ENCODE measurements around the gene ATP1A1. TPM values are rescaled to one million over a fixed set of nuclear protein-coding genes. Genes with fewer than 3 reads are reported as not detected.

Gene ATP1A1
- total and polyA plus RNA-seq, 9 of the 15 experiments (the other 6 are each of a cell fraction or from before 2014, with no cell fraction given) = 99.3 to 513 (median 234) TPM

DNA sequence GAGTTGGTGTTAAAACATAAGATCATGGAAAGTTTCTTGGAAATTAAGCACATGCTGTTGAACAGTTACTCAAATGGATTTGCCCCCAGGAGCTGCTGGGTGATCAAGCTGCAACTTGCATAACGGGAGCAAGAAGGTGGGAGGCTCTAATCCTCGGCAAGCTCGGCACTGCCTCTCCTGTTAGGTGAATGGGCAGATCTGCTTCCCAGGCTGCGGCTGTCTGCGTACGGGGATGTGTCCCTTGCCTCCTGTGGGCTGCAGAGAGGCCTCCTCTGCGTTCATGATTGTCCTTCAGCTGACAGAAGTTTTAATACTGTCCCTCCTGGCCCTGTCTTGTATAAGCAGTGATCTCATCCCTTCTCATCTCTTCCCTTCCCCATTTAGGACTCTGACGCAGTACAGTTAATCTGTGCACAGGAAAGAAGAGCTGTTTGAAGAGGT lies 36.7 kb downstream of the ATP1A1 start (continued):
- no peak for TF ChIP-seq FIP1L1 (IDR thresholded peaks at IDR 0.05; ENCODE audit: low read depth, low read length, poor library complexity, severe bottlenecking)
- TF ChIP-seq POLR2B (IDR thresholded peaks at IDR 0.05; ENCODE audit: low read depth, partially characterized antibody) = no peak
- no peak for TF ChIP-seq BRF2 (IDR thresholded peaks at IDR 0.05; ENCODE audit: borderline replicate concordance, insufficient read depth, insufficient read length)
- TF ChIP-seq ZFX (CRISPR knock-in tag; IDR thresholded peaks at IDR 0.05) = peak; percentile 55
- TF ChIP-seq ARNT (IDR thresholded peaks at IDR 0.05) = no peak
- no peak; the same call in none of the 2 replicates for TF ChIP-seq HDGF (IDR thresholded peaks at IDR 0.05)
- TF ChIP-seq, protein P1, sequence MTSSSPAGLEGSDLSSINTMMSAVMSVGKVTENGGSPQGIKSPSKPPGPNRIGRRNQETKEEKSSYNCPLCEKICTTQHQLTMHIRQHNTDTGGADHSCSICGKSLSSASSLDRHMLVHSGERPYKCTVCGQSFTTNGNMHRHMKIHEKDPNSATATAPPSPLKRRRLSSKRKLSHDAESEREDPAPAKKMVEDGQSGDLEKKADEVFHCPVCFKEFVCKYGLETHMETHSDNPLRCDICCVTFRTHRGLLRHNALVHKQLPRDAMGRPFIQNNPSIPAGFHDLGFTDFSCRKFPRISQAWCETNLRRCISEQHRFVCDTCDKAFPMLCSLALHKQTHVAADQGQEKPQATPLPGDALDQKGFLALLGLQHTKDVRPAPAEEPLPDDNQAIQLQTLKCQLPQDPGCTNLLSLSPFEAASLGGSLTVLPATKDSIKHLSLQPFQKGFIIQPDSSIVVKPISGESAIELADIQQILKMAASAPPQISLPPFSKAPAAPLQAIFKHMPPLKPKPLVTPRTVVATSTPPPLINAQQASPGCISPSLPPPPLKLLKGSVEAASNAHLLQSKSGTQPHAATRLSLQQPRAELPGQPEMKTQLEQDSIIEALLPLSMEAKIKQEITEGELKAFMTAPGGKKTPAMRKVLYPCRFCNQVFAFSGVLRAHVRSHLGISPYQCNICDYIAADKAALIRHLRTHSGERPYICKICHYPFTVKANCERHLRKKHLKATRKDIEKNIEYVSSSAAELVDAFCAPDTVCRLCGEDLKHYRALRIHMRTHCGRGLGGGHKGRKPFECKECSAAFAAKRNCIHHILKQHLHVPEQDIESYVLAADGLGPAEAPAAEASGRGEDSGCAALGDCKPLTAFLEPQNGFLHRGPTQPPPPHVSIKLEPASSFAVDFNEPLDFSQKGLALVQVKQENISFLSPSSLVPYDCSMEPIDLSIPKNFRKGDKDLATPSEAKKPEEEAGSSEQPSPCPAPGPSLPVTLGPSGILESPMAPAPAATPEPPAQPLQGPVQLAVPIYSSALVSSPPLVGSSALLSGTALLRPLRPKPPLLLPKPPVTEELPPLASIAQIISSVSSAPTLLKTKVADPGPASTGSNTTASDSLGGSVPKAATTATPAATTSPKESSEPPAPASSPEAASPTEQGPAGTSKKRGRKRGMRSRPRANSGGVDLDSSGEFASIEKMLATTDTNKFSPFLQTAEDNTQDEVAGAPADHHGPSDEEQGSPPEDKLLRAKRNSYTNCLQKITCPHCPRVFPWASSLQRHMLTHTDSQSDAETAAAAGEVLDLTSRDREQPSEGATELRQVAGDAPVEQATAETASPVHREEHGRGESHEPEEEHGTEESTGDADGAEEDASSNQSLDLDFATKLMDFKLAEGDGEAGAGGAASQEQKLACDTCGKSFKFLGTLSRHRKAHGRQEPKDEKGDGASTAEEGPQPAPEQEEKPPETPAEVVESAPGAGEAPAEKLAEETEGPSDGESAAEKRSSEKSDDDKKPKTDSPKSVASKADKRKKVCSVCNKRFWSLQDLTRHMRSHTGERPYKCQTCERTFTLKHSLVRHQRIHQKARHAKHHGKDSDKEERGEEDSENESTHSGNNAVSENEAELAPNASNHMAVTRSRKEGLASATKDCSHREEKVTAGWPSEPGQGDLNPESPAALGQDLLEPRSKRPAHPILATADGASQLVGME (CRISPR knock-in tag; IDR thresholded peaks at IDR 0.05) = no peak
- TF ChIP-seq, protein P2, sequence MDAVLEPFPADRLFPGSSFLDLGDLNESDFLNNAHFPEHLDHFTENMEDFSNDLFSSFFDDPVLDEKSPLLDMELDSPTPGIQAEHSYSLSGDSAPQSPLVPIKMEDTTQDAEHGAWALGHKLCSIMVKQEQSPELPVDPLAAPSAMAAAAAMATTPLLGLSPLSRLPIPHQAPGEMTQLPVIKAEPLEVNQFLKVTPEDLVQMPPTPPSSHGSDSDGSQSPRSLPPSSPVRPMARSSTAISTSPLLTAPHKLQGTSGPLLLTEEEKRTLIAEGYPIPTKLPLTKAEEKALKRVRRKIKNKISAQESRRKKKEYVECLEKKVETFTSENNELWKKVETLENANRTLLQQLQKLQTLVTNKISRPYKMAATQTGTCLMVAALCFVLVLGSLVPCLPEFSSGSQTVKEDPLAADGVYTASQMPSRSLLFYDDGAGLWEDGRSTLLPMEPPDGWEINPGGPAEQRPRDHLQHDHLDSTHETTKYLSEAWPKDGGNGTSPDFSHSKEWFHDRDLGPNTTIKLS (IDR thresholded peaks at IDR 0.05; ENCODE audit: borderline replicate concordance, low read depth) = no peak; the same call in 1 of the 2 replicates
- no peak for TF ChIP-seq RBM34 (IDR thresholded peaks at IDR 0.05; ENCODE audit: borderline replicate concordance, insufficient read depth, low read length)
- TF ChIP-seq HLTF (IDR thresholded peaks at IDR 0.05) = peak; percentile 33; the same call in 1 of the 2 replicates
- no peak for TF ChIP-seq CBX1 (IDR thresholded peaks at IDR 0.05; ENCODE audit: low read depth)
- no peak for TF ChIP-seq ZNF3 (CRISPR knock-in tag; IDR thresholded peaks at IDR 0.05)
- no peak for TF ChIP-seq ILK (tag; IDR thresholded peaks at IDR 0.05; ENCODE audit: borderline replicate concordance, low read depth)
- TF ChIP-seq KLF10 (CRISPR knock-in tag; IDR thresholded peaks at IDR 0.05) = no peak
- TF ChIP-seq, protein P3, sequence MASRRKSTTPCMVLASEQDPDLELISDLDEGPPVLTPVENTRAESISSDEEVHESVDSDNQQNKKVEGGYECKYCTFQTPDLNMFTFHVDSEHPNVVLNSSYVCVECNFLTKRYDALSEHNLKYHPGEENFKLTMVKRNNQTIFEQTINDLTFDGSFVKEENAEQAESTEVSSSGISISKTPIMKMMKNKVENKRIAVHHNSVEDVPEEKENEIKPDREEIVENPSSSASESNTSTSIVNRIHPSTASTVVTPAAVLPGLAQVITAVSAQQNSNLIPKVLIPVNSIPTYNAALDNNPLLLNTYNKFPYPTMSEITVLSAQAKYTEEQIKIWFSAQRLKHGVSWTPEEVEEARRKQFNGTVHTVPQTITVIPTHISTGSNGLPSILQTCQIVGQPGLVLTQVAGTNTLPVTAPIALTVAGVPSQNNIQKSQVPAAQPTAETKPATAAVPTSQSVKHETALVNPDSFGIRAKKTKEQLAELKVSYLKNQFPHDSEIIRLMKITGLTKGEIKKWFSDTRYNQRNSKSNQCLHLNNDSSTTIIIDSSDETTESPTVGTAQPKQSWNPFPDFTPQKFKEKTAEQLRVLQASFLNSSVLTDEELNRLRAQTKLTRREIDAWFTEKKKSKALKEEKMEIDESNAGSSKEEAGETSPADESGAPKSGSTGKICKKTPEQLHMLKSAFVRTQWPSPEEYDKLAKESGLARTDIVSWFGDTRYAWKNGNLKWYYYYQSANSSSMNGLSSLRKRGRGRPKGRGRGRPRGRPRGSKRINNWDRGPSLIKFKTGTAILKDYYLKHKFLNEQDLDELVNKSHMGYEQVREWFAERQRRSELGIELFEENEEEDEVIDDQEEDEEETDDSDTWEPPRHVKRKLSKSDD (conservative IDR thresholded peaks at IDR 0.05; ENCODE audit: low read length) = no peak
